HPDE6-E6E7 (cell line): Measurements from ENCODE around the gene TMEM240.
"Not testable (repeated sequence)": the region's sequence is repeated elsewhere in the genome, so short reads cannot be mapped to it uniquely, and the experiment has no call there.

Experiments used
- DNase-seq: peaks from one replicate; pipeline ENCODE4 v3.0.0; 2011; ENCODE audit warnings: missing footprints; ENCODE audit errors: extremely low spot score

Gene TMEM240

GRCh38 chr1:1540818-1541628, 599 bp upstream of the TMEM240 start:
- DNase-seq, result no peak

GRCh38 chr1:1539310-1540089, 924 bp downstream of the TMEM240 start:
- no peak for DNase-seq

- DNase-seq, result no peak
Measured at GRCh38 chr1:1538989-1539309, 1.5 kb downstream of the TMEM240 start.

- no peak for DNase-seq
Measured at GRCh38 chr1:1538334-1538733, 2.1 kb downstream of the TMEM240 start.

GRCh38 chr1:1537626-1538250, 2.7 kb downstream of the TMEM240 start:
- DNase-seq, result no peak

GRCh38 chr1:1536938-1537546, 3.4 kb downstream of the TMEM240 start:
- DNase-seq, result no peak

GRCh38 chr1:1536019-1536937, 4.1 kb downstream of the TMEM240 start:
- DNase-seq, result no peak

GRCh38 chr1:1535201-1536018, 5.0 kb downstream of the TMEM240 start:
- no peak for DNase-seq

- no peak for DNase-seq
Measured at GRCh38 chr1:1534401-1535154, 5.8 kb downstream of the TMEM240 start.

- DNase-seq, result not testable (repeated sequence)
Measured at GRCh38 chr1:1533894-1534291, 6.5 kb downstream of the TMEM240 start.

GRCh38 chr1:1533176-1533893, 7.1 kb downstream of the TMEM240 start:
- not testable (repeated sequence) for DNase-seq

GRCh38 chr1:1531947-1532346, 8.5 kb downstream of the TMEM240 start:
- no peak for DNase-seq

GRCh38 chr1:1529936-1530335, 10.5 kb downstream of the TMEM240 start:
- no peak for DNase-seq

- no peak for DNase-seq
Measured at GRCh38 chr1:1529321-1529720, 11.1 kb downstream of the TMEM240 start.

GRCh38 chr1:1528301-1529267, 11.8 kb downstream of the TMEM240 start:
- no peak for DNase-seq

- DNase-seq, result no peak
Measured at GRCh38 chr1:1527092-1527816, 13.2 kb downstream of the TMEM240 start.

- DNase-seq, result not testable (repeated sequence)
Measured at GRCh38 chr1:1526476-1526875, 13.9 kb downstream of the TMEM240 start.
